Astrocyte (in vitro differentiated cells and primary cell): ENCODE data around the gene SUV39H2.

Experiments
- EZH2 ChIP-seq: IDR thresholded peaks from 2 replicates; pipeline ENCODE4 v1.6.1; 2012; ENCODE audit warnings: mild to moderate bottlenecking, low read length, inconsistent platforms; ENCODE audit not compliant: insufficient read depth
- TF ChIP-seq, protein P1 (sequence below): IDR thresholded peaks from 2 replicates; pipeline ENCODE4 v1.5.1; 2011; ENCODE audit warnings: low read depth, mild to moderate bottlenecking, inconsistent platforms, low read length, moderate library complexity; ENCODE audit not compliant: insufficient read depth

DNA sequence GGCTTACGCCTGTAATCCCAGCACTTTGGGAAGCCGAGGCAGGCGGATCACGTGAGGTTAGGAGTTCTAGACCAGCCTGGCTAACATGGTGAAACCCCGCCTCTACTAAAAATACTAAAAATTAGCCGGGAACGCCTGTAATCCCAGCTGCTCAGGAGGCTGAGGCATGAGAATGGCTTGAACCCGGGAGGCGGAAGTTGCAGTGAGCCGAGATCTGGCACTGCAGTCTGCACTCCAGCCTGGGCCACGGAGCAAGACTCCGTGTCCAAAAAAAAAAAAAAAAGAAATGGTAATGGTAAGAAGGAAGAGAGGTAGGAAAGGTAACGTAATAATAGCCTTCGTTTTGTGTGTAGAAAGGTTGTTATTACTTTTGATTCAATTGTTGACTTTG, 39.4 kb upstream of the SUV39H2 start:
- TF ChIP-seq, protein P1, sequence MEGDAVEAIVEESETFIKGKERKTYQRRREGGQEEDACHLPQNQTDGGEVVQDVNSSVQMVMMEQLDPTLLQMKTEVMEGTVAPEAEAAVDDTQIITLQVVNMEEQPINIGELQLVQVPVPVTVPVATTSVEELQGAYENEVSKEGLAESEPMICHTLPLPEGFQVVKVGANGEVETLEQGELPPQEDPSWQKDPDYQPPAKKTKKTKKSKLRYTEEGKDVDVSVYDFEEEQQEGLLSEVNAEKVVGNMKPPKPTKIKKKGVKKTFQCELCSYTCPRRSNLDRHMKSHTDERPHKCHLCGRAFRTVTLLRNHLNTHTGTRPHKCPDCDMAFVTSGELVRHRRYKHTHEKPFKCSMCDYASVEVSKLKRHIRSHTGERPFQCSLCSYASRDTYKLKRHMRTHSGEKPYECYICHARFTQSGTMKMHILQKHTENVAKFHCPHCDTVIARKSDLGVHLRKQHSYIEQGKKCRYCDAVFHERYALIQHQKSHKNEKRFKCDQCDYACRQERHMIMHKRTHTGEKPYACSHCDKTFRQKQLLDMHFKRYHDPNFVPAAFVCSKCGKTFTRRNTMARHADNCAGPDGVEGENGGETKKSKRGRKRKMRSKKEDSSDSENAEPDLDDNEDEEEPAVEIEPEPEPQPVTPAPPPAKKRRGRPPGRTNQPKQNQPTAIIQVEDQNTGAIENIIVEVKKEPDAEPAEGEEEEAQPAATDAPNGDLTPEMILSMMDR: no peak
- TF ChIP-seq EZH2: no peak
